Transverse colon (tissue), 3 donors: ENCODE results near the gene LACTB.

ENCODE experiments used
- CTCF ChIP-seq, 5 experiments: fragments of 200-600 bp in 3 of 5; fragments of 450-650 bp in 2 of 5; sonication (generic) in 3 of 5; IDR thresholded peaks; 1 replicate in 2 of 5; 2 replicates in 3 of 5; pipeline ENCODE4 v1.5.1; 2016 to 2017; ENCODE audit warnings: antibody characterized with exemption in 5 of 5, inconsistent platforms in 3 of 5, mild to moderate bottlenecking in 2 of 5, moderate library complexity in 1 of 5
- EP300 ChIP-seq: sonication (generic); formaldehyde crosslinking; IDR thresholded peaks from one replicate; pipeline ENCODE4 v1.6.1; 2017; ENCODE audit warnings: antibody characterized with exemption, low read depth
- POLR2A ChIP-seq: fragments of 450-650 bp; IDR thresholded peaks from one replicate; pipeline ENCODE4 v1.6.1; 2016; ENCODE audit warnings: antibody characterized with exemption, mild to moderate bottlenecking, moderate library complexity

DNA sequence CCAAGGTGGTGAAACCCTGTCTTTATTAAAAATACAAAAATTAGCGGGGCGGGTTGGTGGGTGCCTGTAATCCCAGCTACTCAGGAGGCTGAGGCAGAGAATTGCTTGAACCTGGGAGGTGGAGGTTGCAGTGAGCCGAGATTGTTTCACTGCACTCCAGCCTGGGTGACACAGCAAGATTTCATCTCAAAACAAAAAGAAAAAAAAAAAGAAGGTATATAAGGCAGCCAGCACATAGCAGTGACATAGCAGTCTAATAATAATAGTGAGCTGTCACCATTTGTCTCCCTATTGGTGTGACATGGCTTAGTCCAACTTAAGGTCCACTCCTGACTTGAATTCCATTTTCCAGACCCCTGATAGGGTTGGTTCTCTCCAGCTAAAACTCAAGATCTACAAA, 8.8 kb upstream of the LACTB start:
- TF ChIP-seq EP300 (no peak), CTCF (IDR thresholded peaks at IDR 0.05) (no peak), POLR2A (no peak)
